CD4-positive, alpha-beta T cell (primary cell): Measurements from ENCODE around the gene IPO7. TPM values are rescaled to one million over a fixed set of nuclear protein-coding genes. Genes with fewer than 3 reads are reported as not detected.

Source experiments
- ATAC-seq: fragments of 200-7000 bp; cut with Tn5 transposase; one replicate; pipeline ENCODE4 v1.10.0; 2022; ENCODE audit warnings: mild to moderate bottlenecking; ENCODE audit not compliant: poor library complexity
- CTCF ChIA-PET: fragments of 350-600 bp; sonication (Branson Sonifier 250); formaldehyde crosslinking; loops from one replicate; lab custom pipeline; 2021; ENCODE audit warnings: antibody characterized with exemption, inconsistent platforms; lab: Charles Lee
- POLR2A ChIA-PET: fragments of 350-600 bp; sonication (Branson Sonifier 250); formaldehyde crosslinking; loops from one replicate; lab custom pipeline; 2021; ENCODE audit warnings: antibody characterized with exemption, inconsistent platforms; lab: Charles Lee
- DNase-seq, 14 experiments: peaks; one replicate each; pipeline ENCODE4 v3.0.0-alpha.2; 2013 to 2020; ENCODE audit warnings: mixed read lengths in 2 of 14
- H3K27ac ChIP-seq, 2 donors: one replicate each; pipeline versions ENCODE4 v1.5.1 to v1.7.0; 2013; ENCODE audit warnings: low read length in 2 of 2, low read depth in 1 of 2, mild to moderate bottlenecking in 1 of 2
- H3K27me3 ChIP-seq, 2 experiments: 1 replicate in 1 of 2; 2 replicates in 1 of 2; pipeline versions ENCODE4 v1.6.1 to v1.7.0; 2013; ENCODE audit warnings: low read length in 2 of 2, control low read depth in 1 of 2, mild to moderate bottlenecking in 1 of 2, moderate library complexity in 1 of 2; ENCODE audit not compliant: insufficient read depth in 2 of 2, control insufficient read depth in 1 of 2
- H3K36me3 ChIP-seq: one replicate; pipeline ENCODE4 v1.6.1; 2013; ENCODE audit warnings: low read length, control low read depth; ENCODE audit not compliant: insufficient read depth
- H3K4me1 ChIP-seq: one replicate; pipeline ENCODE4 v1.6.1; 2013; ENCODE audit warnings: low read length, control low read depth; ENCODE audit not compliant: insufficient read depth
- H3K4me3 ChIP-seq: one replicate; pipeline ENCODE4 v1.5.1; 2013; ENCODE audit warnings: mild to moderate bottlenecking, low read length, moderate library complexity
- H3K9me3 ChIP-seq, 2 experiments: 1 replicate in 1 of 2; 2 replicates in 1 of 2; pipeline versions ENCODE4 v1.6.1 to v1.7.0; 2013; ENCODE audit warnings: low read length in 2 of 2, mild to moderate bottlenecking in 2 of 2, control low read depth in 1 of 2, moderate library complexity in 1 of 2; ENCODE audit not compliant: control insufficient read depth in 1 of 2, insufficient read depth in 1 of 2
- H3K27ac Mint-ChIP-seq: one replicate; pipeline ENCODE4 v1.8.0; 2020; ENCODE audit warnings: mixed read lengths
- H3K27me3 Mint-ChIP-seq: one replicate; pipeline ENCODE4 v1.8.0; 2021; ENCODE audit warnings: mixed read lengths
- H3K36me3 Mint-ChIP-seq: one replicate; pipeline ENCODE4 v1.8.0; 2021; ENCODE audit warnings: low read depth, mixed read lengths
- H3K4me1 Mint-ChIP-seq: one replicate; pipeline ENCODE4 v1.8.0; 2021; ENCODE audit warnings: low read depth, mixed read lengths
- H3K4me3 Mint-ChIP-seq: one replicate; pipeline ENCODE4 v1.8.0; 2020; ENCODE audit warnings: mild to moderate bottlenecking, mixed read lengths
- H3K9me3 Mint-ChIP-seq: one replicate; pipeline ENCODE4 v1.8.0; 2020; ENCODE audit warnings: mixed read lengths
- CTCF ChIP-seq: fragments of 200-600 bp; IDR thresholded peaks from one replicate; pipeline ENCODE4 v1.8.0; 2022; ENCODE audit warnings: antibody characterized with exemption, mild to moderate bottlenecking
- intact Hi-C, 2 experiments: fragments of 100-400 bp; cut with DNase I in 1 of 2; cut with micrococcal nuclease in 1 of 2; formaldehyde crosslinking; loops; one replicate each; pipeline versions ENCODE4 v1.15.1 to v1.9.0; 2023 to 2025; cut with DNase I, micrococcal nuclease
- total RNA-seq, 174 experiments: library from RNA in 2 of 174; stranded (reverse) in 2 of 174; gene quantifications; one replicate each; pipeline ENCODE4 v1.2.3 and lab custom pipeline; 2021 to 2026

The IPO7 gene
- total RNA-seq, 2 experiments from 2014 or later = 40.7 to 51.6 TPM

- peaks cover 4% of the 10 kb centered on the region for H3K36me3 ChIP-seq
- ATAC-seq (peak; percentile 21), DNase-seq (peak in 13 of 14 experiments; percentile 56 to 90 (median 74))
- no peaks in the 10 kb centered on the region for H3K27me3 ChIP-seq
- ChIA-PET POLR2A (interaction anchor here (0.7 to 4.9 kb wide), 54 partner anchors 9 to 1474 kb away, joined by 3 to 60 read pairs (median 5); partner anchors contain the start of genes DENND5A, EIF3F, EIF4G2 and IPO7), CTCF (interaction anchor here (1.4 to 1.9 kb wide), 2 partner anchors 46 to 148 kb away, joined by 3 to 7 read pairs; no protein-coding TSS in a partner anchor)
- H3K9me3 ChIP-seq = peaks cover 0 to 7% of the 10 kb centered on the region in 2 experiments
- H3K27ac Mint-ChIP-seq = peak overlapping the region; percentile 100
- no peak for TF ChIP-seq CTCF
- H3K36me3 Mint-ChIP-seq = peaks cover 26% of the 10 kb centered on the region
- no peaks in the 10 kb centered on the region for H3K27me3 Mint-ChIP-seq
- H3K4me1 Mint-ChIP-seq = peaks cover 30% of the 10 kb centered on the region
- H3K4me3 ChIP-seq = peak overlapping the region; percentile 90
- H3K27ac ChIP-seq = peak overlapping the region; percentile 95 to 96
- intact Hi-C loops = loop anchor here (2.0 to 10.0 kb wide), 8 partner anchors 76 to 1396 kb away; partner anchors contain the start of genes IPO7 (in 2 of the 2), DENND5A (in 1 of the 2), RPL27A (in 1 of the 2) and TMEM9B (in 1 of the 2)
- peaks cover 2% of the 10 kb centered on the region for H3K9me3 Mint-ChIP-seq
- peak overlapping the region; percentile 99 for H3K4me3 Mint-ChIP-seq
- H3K4me1 ChIP-seq = peaks cover 29% of the 10 kb centered on the region
Observed at GRCh38 chr11:9461063-9461759, 76.8 kb downstream of the IPO7 start.

GRCh38 chr11:9461760-9462134 is 77.3 kb downstream of the IPO7 start:
- Mint-ChIP-seq H3K36me3 (peaks cover 30% of the 10 kb centered on the region), H3K9me3 (peaks cover 2% of the 10 kb centered on the region), H3K27ac (peak overlapping the region; percentile 100), H3K27me3 (no peaks in the 10 kb centered on the region), H3K4me1 (peaks cover 30% of the 10 kb centered on the region), H3K4me3 (peak overlapping the region; percentile 99)
- ATAC-seq (no peak), DNase-seq (peak in 4 of 14 experiments; percentile 15 to 56 (median 48))
- CTCF ChIA-PET = no interaction called here
- peaks cover 29% of the 10 kb centered on the region for H3K4me1 ChIP-seq
- H3K9me3 ChIP-seq = peaks cover 0 to 7% of the 10 kb centered on the region in 2 experiments
- POLR2A ChIA-PET = interaction anchor here (0.5 to 4.9 kb wide), 21 partner anchors 8 to 1348 kb away, joined by 3 to 60 read pairs (median 6); partner anchors contain the start of genes EIF4G2, IPO7, NRIP3 and TMEM41B
- intact Hi-C loops = loop anchor here (2.0 to 10.0 kb wide), 9 partner anchors 77 to 1396 kb away; partner anchors contain the start of genes IPO7 (in 2 of the 2), DENND5A (in 1 of the 2), RPL27A (in 1 of the 2) and TMEM41B (in 1 of the 2)
- peak overlapping the region; percentile 95 to 96 for H3K27ac ChIP-seq
- H3K4me3 ChIP-seq = peak overlapping the region; percentile 90
- H3K36me3 ChIP-seq = peaks cover 4% of the 10 kb centered on the region
- no peak for TF ChIP-seq CTCF
- no peaks in the 10 kb centered on the region for H3K27me3 ChIP-seq

- POLR2A ChIA-PET = interaction anchor here (0.5 to 4.9 kb wide), 12 partner anchors 69 to 1347 kb away, joined by 3 to 60 read pairs (median 6); partner anchors contain the start of genes EIF4G2, IPO7, TMEM41B and WEE1
Observed at GRCh38 chr11:9462172-9462799, 77.8 kb downstream of the IPO7 start.

More at GRCh38 chr11:9462172-9462799, 77.8 kb downstream of the IPO7 start:
- peaks cover 6% of the 10 kb centered on the region for H3K36me3 ChIP-seq
- peak in 1 of 14 experiments; percentile 19 for DNase-seq
- Mint-ChIP-seq H3K4me1 (peaks cover 30% of the 10 kb centered on the region), H3K4me3 (peak overlapping the region; percentile 99), H3K27ac (peak overlapping the region; percentile 100), H3K27me3 (no peaks in the 10 kb centered on the region), H3K9me3 (peaks cover 2% of the 10 kb centered on the region), H3K36me3 (peaks cover 33% of the 10 kb centered on the region)
- TF ChIP-seq CTCF = no peak
- H3K9me3 ChIP-seq = peaks cover 0 to 7% of the 10 kb centered on the region in 2 experiments
- H3K4me3 ChIP-seq = peak overlapping the region; percentile 90
- no peaks in the 10 kb centered on the region for H3K27me3 ChIP-seq
- intact Hi-C loops = loop anchor here (2.0 to 10.0 kb wide), 8 partner anchors 110 to 1395 kb away; partner anchors contain the start of genes DENND5A (in 1 of the 2), RPL27A (in 1 of the 2), TMEM41B (in 1 of the 2) and TMEM9B (in 1 of the 2)
- peaks cover 29% of the 10 kb centered on the region for H3K4me1 ChIP-seq
- H3K27ac ChIP-seq = peak overlapping the region in 1 of 2 donors; percentile 96
- CTCF ChIA-PET = no interaction called here
- no peak for ATAC-seq
